ENCODE results near the gene SYNGR2. TPM values are rescaled to one million over a fixed set of nuclear protein-coding genes. Genes with fewer than 3 reads are reported as not detected.
"Not testable (repeated sequence)": the region's sequence is repeated elsewhere in the genome, so short reads cannot be mapped to it uniquely, and the experiment has no call there.

SYNGR2 gene
- total RNA-seq, 1 donor from 2014 or later = 3.2 TPM

- H3K36me3 Mint-ChIP-seq (ENCODE audit: unreplicated experiment) = no peaks in the 10 kb centered on the region
- peaks cover 6% of the 10 kb centered on the region for H3K9me3 Mint-ChIP-seq (ENCODE audit: unreplicated experiment)
- DNase-seq = no peak
- TF ChIP-seq, protein P1, sequence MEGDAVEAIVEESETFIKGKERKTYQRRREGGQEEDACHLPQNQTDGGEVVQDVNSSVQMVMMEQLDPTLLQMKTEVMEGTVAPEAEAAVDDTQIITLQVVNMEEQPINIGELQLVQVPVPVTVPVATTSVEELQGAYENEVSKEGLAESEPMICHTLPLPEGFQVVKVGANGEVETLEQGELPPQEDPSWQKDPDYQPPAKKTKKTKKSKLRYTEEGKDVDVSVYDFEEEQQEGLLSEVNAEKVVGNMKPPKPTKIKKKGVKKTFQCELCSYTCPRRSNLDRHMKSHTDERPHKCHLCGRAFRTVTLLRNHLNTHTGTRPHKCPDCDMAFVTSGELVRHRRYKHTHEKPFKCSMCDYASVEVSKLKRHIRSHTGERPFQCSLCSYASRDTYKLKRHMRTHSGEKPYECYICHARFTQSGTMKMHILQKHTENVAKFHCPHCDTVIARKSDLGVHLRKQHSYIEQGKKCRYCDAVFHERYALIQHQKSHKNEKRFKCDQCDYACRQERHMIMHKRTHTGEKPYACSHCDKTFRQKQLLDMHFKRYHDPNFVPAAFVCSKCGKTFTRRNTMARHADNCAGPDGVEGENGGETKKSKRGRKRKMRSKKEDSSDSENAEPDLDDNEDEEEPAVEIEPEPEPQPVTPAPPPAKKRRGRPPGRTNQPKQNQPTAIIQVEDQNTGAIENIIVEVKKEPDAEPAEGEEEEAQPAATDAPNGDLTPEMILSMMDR (IDR thresholded peaks at IDR 0.05; ENCODE audit: partially characterized antibody, unreplicated experiment) = no peak
- no peak overlapping the region for H3K4me3 Mint-ChIP-seq (ENCODE audit: unreplicated experiment)
- peaks cover 2% of the 10 kb centered on the region for H3K4me1 Mint-ChIP-seq (ENCODE audit: low read depth, unreplicated experiment)
- no peak overlapping the region for H3K27ac Mint-ChIP-seq (ENCODE audit: unreplicated experiment)
- no peaks in the 10 kb centered on the region for H3K27me3 Mint-ChIP-seq (ENCODE audit: unreplicated experiment)
Measured at GRCh38 chr17:78168903-78169793, 767 bp downstream of the SYNGR2 start.

- no peak for DNase-seq
- no peaks in the 10 kb centered on the region for H3K27me3 Mint-ChIP-seq (ENCODE audit: unreplicated experiment)
- H3K9me3 Mint-ChIP-seq (ENCODE audit: unreplicated experiment) = peaks cover 6% of the 10 kb centered on the region
- H3K36me3 Mint-ChIP-seq (ENCODE audit: unreplicated experiment) = no peaks in the 10 kb centered on the region
- H3K27ac Mint-ChIP-seq (ENCODE audit: unreplicated experiment) = no peak overlapping the region
- peaks cover 11% of the 10 kb centered on the region for H3K4me1 Mint-ChIP-seq (ENCODE audit: low read depth, unreplicated experiment)
- TF ChIP-seq, protein P1 (IDR thresholded peaks at IDR 0.05; ENCODE audit: partially characterized antibody, unreplicated experiment) = no peak
- no peak overlapping the region for H3K4me3 Mint-ChIP-seq (ENCODE audit: unreplicated experiment)
Measured at GRCh38 chr17:78170692-78171590, 2.6 kb downstream of the SYNGR2 start.

GRCh38 chr17:78171591-78172248 lies 3.3 kb downstream of the SYNGR2 start:
- H3K4me3 Mint-ChIP-seq (ENCODE audit: unreplicated experiment); H3K9me3 Mint-ChIP-seq (ENCODE audit: unreplicated experiment); H3K27me3 Mint-ChIP-seq (ENCODE audit: unreplicated experiment); DNase-seq; H3K27ac Mint-ChIP-seq (ENCODE audit: unreplicated experiment); H3K36me3 Mint-ChIP-seq (ENCODE audit: unreplicated experiment): not testable (repeated sequence)
- H3K4me1 Mint-ChIP-seq (ENCODE audit: low read depth, unreplicated experiment) = peaks cover 14% of the 10 kb centered on the region

GRCh38 chr17:78172249-78173051 lies 4.1 kb downstream of the SYNGR2 start:
- Mint-ChIP-seq H3K27me3 (ENCODE audit: unreplicated experiment) (no peaks in the 10 kb centered on the region), H3K27ac (ENCODE audit: unreplicated experiment) (no peak overlapping the region), H3K4me3 (ENCODE audit: unreplicated experiment) (no peak overlapping the region), H3K4me1 (ENCODE audit: low read depth, unreplicated experiment) (peaks cover 14% of the 10 kb centered on the region), H3K36me3 (ENCODE audit: unreplicated experiment) (no peaks in the 10 kb centered on the region), H3K9me3 (ENCODE audit: unreplicated experiment) (peaks cover 5% of the 10 kb centered on the region)
- DNase-seq = no peak
- TF ChIP-seq, protein P1 (IDR thresholded peaks at IDR 0.05; ENCODE audit: partially characterized antibody, unreplicated experiment) = no peak

All from glutamatergic neuron (in vitro differentiated cells).